K562 (cell line): ENCODE results near the gene HSPA2. TPM values are rescaled to one million over a fixed set of nuclear protein-coding genes. Genes with fewer than 3 reads are reported as not detected.
A peak's percentile ranks its signal among the peaks of the same experiment; 100 is the strongest.

Experiments
- MAFG ChIP-seq: fragments of 450-650 bp; conservative IDR thresholded peaks from 2 replicates; pipeline ENCODE4 v1.6.1; 2016; ENCODE audit warnings: missing genetic modification characterization, missing compliant biosample characterization
- MECOM ChIP-seq: fragments of 250-450 bp; sonication (Bioruptor Pico); IDR thresholded peaks from 2 replicates; pipeline ENCODE4 v1.8.0; 2022; ENCODE audit warnings: inconsistent platforms
- MIER1 ChIP-seq: fragments of 450-650 bp; IDR thresholded peaks from 2 replicates; pipeline ENCODE4 v1.6.1; 2016; ENCODE audit warnings: antibody characterized with exemption, mild to moderate bottlenecking, low read depth
- NFXL1 ChIP-seq: fragments of 450-650 bp; formaldehyde crosslinking; IDR thresholded peaks from 2 replicates; pipeline ENCODE4 v1.4.0; 2021; ENCODE audit warnings: mild to moderate bottlenecking
- POLR2G ChIP-seq: fragments of 200-400 bp; formaldehyde crosslinking; IDR thresholded peaks from 2 replicates; pipeline ENCODE4 v1.6.1; 2017; ENCODE audit warnings: low read depth, mild to moderate bottlenecking, antibody characterized with exemption, low read length, moderate library complexity
- RBFOX2 ChIP-seq: fragments of 200-400 bp; formaldehyde crosslinking; IDR thresholded peaks from 2 replicates; pipeline ENCODE4 v1.6.1; 2017; ENCODE audit warnings: low read depth, mild to moderate bottlenecking, low read length, moderate library complexity
- RFX1 ChIP-seq: fragments of 450-650 bp; IDR thresholded peaks from 2 replicates; pipeline ENCODE4 v1.6.1; 2016; ENCODE audit warnings: mild to moderate bottlenecking, moderate library complexity
- TAF15 ChIP-seq: fragments of 200-400 bp; formaldehyde crosslinking; IDR thresholded peaks from 2 replicates; pipeline ENCODE4 v1.6.1; 2017; ENCODE audit warnings: mild to moderate bottlenecking, low read depth, low read length, moderate library complexity
- ZNF766 ChIP-seq: fragments of 200-800 bp; sonication (Bioruptor generic); conservative IDR thresholded peaks from 2 replicates; pipeline ENCODE4 v1.6.1; 2016; ENCODE audit warnings: missing genetic modification characterization, missing compliant biosample characterization
- polyA plus RNA-seq, 8 experiments: library from polyadenylated mRNA; depleted of rRNA in 4 of 8; stranded (reverse) in 5 of 8; unstranded in 3 of 8; fragments of >200 nt; fragmentation: Nextera tagmentation in 2 of 8; fragmentation: Illumina TruSeq in 1 of 8; extraction: Ambion mirVana in 2 of 8; extraction: Trizol in 1 of 8; gene quantifications; 2 replicates each; pipeline versions ENCODE4 v1.2.1 to v1.2.3, GENCODE V29; 2011 to 2014; ENCODE audit warnings: inconsistent platforms in 1 of 8, missing spikeins in 1 of 8
- total RNA-seq, 7 experiments: library from RNA; depleted of rRNA in 6 of 7; stranded (reverse); fragments of >200 nt in 6 of 7; fragmentation: Illumina TruSeq in 2 of 7; extraction: Trizol in 2 of 7; gene quantifications; 2 replicates each; pipeline versions ENCODE4 v1.2.1 to v1.2.3, GENCODE V29; 2011 to 2021; ENCODE audit warnings: low replicate concordance in 1 of 7
- TF ChIP-seq, protein P1 (sequence below): fragments of 450-650 bp; IDR thresholded peaks from 2 replicates; pipeline ENCODE4 v1.6.1; 2016; ENCODE audit warnings: mild to moderate bottlenecking, moderate library complexity
- TF ChIP-seq, protein P2 (sequence below): fragments of 250-450 bp; sonication (Bioruptor Pico); IDR thresholded peaks from 2 replicates; pipeline ENCODE4 v1.8.0; 2022; ENCODE audit warnings: inconsistent platforms, mild to moderate bottlenecking, moderate library complexity, borderline replicate concordance
- TF ChIP-seq, protein P3 (sequence below): fragments of 250-450 bp; sonication (Bioruptor Pico); IDR thresholded peaks from 2 replicates; pipeline ENCODE4 v1.5.0; 2021

Gene HSPA2
- total and polyA plus RNA-seq, 9 of the 15 experiments (the other 6 are each of a cell fraction or from before 2014, with no cell fraction given), result not detected

DNA sequence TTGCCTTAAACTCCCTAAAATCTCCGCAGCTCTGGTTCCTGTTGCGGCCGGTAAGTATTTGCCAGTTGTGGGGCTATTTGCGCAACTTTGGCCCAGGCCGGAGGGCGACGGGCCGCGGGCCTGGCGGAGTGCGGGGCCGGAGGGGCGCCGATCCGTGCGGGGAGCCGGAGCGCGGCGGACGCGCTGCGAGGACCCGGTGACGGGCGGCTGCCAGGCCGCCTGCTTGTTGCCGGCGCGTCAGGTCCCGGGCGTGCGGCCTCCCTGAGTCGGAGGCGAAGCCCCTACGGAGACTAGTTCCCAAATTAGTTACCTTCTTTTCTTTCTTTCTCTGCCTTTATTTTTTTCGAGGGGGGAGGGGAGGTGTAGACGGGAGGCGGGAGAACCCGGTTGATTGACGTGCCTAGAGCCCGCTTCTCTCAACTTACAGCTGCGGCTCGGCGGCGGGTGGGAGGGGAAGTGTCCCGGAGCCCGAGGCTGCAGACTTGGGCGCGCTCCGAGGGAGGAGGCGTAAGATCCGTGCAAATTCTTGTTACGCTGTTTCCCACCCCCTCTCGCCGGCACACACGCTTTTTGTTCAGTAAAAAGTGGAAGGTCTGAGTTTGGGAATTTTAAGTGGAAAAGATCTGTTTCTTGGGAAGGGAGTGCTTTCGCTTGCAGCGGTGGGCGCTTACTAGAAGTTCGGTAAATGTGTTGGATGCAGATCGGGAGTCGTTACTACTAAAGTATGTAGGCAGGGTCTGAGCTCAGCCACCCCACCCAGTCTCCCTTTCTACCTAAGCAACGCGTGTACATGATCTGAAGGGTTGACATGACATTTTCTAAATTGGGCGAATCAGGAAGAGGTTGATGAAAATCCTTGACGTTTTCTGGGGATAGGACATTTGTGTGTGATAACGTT, 35.4 kb upstream of the HSPA2 start (continued):
- TF ChIP-seq, protein P1, sequence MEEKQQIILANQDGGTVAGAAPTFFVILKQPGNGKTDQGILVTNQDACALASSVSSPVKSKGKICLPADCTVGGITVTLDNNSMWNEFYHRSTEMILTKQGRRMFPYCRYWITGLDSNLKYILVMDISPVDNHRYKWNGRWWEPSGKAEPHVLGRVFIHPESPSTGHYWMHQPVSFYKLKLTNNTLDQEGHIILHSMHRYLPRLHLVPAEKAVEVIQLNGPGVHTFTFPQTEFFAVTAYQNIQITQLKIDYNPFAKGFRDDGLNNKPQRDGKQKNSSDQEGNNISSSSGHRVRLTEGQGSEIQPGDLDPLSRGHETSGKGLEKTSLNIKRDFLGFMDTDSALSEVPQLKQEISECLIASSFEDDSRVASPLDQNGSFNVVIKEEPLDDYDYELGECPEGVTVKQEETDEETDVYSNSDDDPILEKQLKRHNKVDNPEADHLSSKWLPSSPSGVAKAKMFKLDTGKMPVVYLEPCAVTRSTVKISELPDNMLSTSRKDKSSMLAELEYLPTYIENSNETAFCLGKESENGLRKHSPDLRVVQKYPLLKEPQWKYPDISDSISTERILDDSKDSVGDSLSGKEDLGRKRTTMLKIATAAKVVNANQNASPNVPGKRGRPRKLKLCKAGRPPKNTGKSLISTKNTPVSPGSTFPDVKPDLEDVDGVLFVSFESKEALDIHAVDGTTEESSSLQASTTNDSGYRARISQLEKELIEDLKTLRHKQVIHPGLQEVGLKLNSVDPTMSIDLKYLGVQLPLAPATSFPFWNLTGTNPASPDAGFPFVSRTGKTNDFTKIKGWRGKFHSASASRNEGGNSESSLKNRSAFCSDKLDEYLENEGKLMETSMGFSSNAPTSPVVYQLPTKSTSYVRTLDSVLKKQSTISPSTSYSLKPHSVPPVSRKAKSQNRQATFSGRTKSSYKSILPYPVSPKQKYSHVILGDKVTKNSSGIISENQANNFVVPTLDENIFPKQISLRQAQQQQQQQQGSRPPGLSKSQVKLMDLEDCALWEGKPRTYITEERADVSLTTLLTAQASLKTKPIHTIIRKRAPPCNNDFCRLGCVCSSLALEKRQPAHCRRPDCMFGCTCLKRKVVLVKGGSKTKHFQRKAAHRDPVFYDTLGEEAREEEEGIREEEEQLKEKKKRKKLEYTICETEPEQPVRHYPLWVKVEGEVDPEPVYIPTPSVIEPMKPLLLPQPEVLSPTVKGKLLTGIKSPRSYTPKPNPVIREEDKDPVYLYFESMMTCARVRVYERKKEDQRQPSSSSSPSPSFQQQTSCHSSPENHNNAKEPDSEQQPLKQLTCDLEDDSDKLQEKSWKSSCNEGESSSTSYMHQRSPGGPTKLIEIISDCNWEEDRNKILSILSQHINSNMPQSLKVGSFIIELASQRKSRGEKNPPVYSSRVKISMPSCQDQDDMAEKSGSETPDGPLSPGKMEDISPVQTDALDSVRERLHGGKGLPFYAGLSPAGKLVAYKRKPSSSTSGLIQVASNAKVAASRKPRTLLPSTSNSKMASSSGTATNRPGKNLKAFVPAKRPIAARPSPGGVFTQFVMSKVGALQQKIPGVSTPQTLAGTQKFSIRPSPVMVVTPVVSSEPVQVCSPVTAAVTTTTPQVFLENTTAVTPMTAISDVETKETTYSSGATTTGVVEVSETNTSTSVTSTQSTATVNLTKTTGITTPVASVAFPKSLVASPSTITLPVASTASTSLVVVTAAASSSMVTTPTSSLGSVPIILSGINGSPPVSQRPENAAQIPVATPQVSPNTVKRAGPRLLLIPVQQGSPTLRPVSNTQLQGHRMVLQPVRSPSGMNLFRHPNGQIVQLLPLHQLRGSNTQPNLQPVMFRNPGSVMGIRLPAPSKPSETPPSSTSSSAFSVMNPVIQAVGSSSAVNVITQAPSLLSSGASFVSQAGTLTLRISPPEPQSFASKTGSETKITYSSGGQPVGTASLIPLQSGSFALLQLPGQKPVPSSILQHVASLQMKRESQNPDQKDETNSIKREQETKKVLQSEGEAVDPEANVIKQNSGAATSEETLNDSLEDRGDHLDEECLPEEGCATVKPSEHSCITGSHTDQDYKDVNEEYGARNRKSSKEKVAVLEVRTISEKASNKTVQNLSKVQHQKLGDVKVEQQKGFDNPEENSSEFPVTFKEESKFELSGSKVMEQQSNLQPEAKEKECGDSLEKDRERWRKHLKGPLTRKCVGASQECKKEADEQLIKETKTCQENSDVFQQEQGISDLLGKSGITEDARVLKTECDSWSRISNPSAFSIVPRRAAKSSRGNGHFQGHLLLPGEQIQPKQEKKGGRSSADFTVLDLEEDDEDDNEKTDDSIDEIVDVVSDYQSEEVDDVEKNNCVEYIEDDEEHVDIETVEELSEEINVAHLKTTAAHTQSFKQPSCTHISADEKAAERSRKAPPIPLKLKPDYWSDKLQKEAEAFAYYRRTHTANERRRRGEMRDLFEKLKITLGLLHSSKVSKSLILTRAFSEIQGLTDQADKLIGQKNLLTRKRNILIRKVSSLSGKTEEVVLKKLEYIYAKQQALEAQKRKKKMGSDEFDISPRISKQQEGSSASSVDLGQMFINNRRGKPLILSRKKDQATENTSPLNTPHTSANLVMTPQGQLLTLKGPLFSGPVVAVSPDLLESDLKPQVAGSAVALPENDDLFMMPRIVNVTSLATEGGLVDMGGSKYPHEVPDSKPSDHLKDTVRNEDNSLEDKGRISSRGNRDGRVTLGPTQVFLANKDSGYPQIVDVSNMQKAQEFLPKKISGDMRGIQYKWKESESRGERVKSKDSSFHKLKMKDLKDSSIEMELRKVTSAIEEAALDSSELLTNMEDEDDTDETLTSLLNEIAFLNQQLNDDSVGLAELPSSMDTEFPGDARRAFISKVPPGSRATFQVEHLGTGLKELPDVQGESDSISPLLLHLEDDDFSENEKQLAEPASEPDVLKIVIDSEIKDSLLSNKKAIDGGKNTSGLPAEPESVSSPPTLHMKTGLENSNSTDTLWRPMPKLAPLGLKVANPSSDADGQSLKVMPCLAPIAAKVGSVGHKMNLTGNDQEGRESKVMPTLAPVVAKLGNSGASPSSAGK, result peak; percentile 26; the same call in 1 of the 2 replicates
- TF ChIP-seq RFX1, result no peak
- peak; percentile 82 for TF ChIP-seq RBFOX2
- no peak for TF ChIP-seq NFXL1
- peak; percentile 57 for TF ChIP-seq POLR2G
- TF ChIP-seq TAF15, result no peak
- no peak for TF ChIP-seq ZNF766 (CRISPR knock-in tag)
- TF ChIP-seq, protein P2, sequence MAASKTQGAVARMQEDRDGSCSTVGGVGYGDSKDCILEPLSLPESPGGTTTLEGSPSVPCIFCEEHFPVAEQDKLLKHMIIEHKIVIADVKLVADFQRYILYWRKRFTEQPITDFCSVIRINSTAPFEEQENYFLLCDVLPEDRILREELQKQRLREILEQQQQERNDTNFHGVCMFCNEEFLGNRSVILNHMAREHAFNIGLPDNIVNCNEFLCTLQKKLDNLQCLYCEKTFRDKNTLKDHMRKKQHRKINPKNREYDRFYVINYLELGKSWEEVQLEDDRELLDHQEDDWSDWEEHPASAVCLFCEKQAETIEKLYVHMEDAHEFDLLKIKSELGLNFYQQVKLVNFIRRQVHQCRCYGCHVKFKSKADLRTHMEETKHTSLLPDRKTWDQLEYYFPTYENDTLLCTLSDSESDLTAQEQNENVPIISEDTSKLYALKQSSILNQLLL, result no peak
- TF ChIP-seq MIER1, result no peak
- TF ChIP-seq MECOM (CRISPR knock-in tag), result no peak
- TF ChIP-seq, protein P3, sequence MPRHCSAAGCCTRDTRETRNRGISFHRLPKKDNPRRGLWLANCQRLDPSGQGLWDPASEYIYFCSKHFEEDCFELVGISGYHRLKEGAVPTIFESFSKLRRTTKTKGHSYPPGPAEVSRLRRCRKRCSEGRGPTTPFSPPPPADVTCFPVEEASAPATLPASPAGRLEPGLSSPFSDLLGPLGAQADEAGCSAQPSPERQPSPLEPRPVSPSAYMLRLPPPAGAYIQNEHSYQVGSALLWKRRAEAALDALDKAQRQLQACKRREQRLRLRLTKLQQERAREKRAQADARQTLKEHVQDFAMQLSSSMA (CRISPR knock-in tag), result 0 out of 2 replicates have a peak, but pooled peaks have one; percentile 37
- no peak for TF ChIP-seq MAFG (tag)
